Esophagus squamous epithelium (tissue), 5 donors: ENCODE data around the gene DHTKD1. TPM values are rescaled to one million over a fixed set of nuclear protein-coding genes. Genes with fewer than 3 reads are reported as not detected.
"Not testable (repeated sequence)": the region's sequence is repeated elsewhere in the genome, so short reads cannot be mapped to it uniquely, and the experiment has no call there.

Experiments
- DNase-seq: peaks from one replicate; lab custom pipeline; 2025; lab: John Stamatoyannopoulos, UW
- H3K27ac ChIP-seq, 4 donors: fragments of 200-600 bp; sonication (generic); one replicate each; pipeline ENCODE4 v1.5.1; 2016 to 2019; ENCODE audit warnings: mild to moderate bottlenecking in 1 of 4
- H3K27me3 ChIP-seq, 4 donors: fragments of 200-600 bp; sonication (generic); 1 replicate in 3 of 4; 2 replicates in 1 of 4; pipeline versions ENCODE4 v1.5.1 to v1.6.0; 2017 to 2021; ENCODE audit warnings: antibody characterized with exemption in 1 of 4
- H3K36me3 ChIP-seq, 3 donors: fragments of 200-600 bp; sonication (generic); one replicate each; pipeline ENCODE4 v1.5.1; 2016 to 2019
- H3K4me1 ChIP-seq, 3 donors: fragments of 200-600 bp; sonication (generic); one replicate each; pipeline ENCODE4 v1.5.1; 2017 to 2019
- H3K4me3 ChIP-seq, 4 donors: fragments of 200-600 bp; sonication (generic); 1 replicate in 3 of 4; 2 replicates in 1 of 4; pipeline ENCODE4 v1.5.1; 2016 to 2019; ENCODE audit warnings: mild to moderate bottlenecking in 2 of 4, moderate library complexity in 1 of 4
- H3K9me3 ChIP-seq, 3 donors: fragments of 200-600 bp; sonication (generic); one replicate each; pipeline ENCODE4 v1.5.1; 2016 to 2019
- CTCF ChIP-seq, 6 experiments: fragments of 450-650 bp in 4 of 6; fragments of 200-600 bp in 2 of 6; sonication (generic) in 2 of 6; IDR thresholded peaks; one replicate each; pipeline ENCODE4 v1.5.1; 2016 to 2019; ENCODE audit warnings: antibody characterized with exemption in 6 of 6, mild to moderate bottlenecking in 4 of 6, moderate library complexity in 4 of 6
- POLR2A ChIP-seq, 4 donors: fragments of 450-650 bp; IDR thresholded peaks; one replicate each; pipeline ENCODE4 v1.6.1; 2017; ENCODE audit warnings: antibody characterized with exemption in 4 of 4, mild to moderate bottlenecking in 4 of 4, moderate library complexity in 3 of 4
- WGBS, 2 donors: methylation state at CpG; one replicate each; pipeline ENCODE4 v1.1.5; 2018; 5-methylcytosine and 5-hydroxymethylcytosine counted together
- intact Hi-C: fragments of 100-400 bp; cut with DNase I; formaldehyde crosslinking; loops from one replicate; pipeline ENCODE4 v1.15.0; 2022
- total RNA-seq, 4 donors: library from RNA; depleted of rRNA; stranded (reverse); fragments of >200 nt; gene quantifications; one replicate each; pipeline ENCODE4 v1.1.0, GENCODE V29; 2016
- donor health status: DM: yes; HTN: yes; CAD: no.

DHTKD1 gene
- total RNA-seq, 4 donors from 2014 or later, result 10.2 to 24.9 (median 16.9) TPM

- DNase-seq, result no peak
- H3K36me3 ChIP-seq, result no peaks in the 10 kb centered on the region
- TF ChIP-seq POLR2A (IDR thresholded peaks at IDR 0.05), result no peak
- no peak for TF ChIP-seq CTCF (IDR thresholded peaks at IDR 0.05)
- no peak overlapping the region for H3K27ac ChIP-seq
- H3K9me3 ChIP-seq, result no peaks in the 10 kb centered on the region
- intact Hi-C loops, result no loop called here
- H3K4me1 ChIP-seq, result peaks cover 0 to 15% (median 0%) of the 10 kb centered on the region in 3 donors
- 40 to 100% methylated on average over 1 to 2 of the region's 3 CpGs for WGBS, 2 donors
- no peak overlapping the region for H3K4me3 ChIP-seq
- no peaks in the 10 kb centered on the region for H3K27me3 ChIP-seq
Measured at GRCh38 chr10:12063483-12063818, 5.3 kb upstream of the DHTKD1 start.

GRCh38 chr10:12067336-12067735 is 1.4 kb upstream of the DHTKD1 start:
- TF ChIP-seq CTCF (IDR thresholded peaks at IDR 0.05) (no peak), POLR2A (IDR thresholded peaks at IDR 0.05) (no peak)
- WGBS, 2 donors, result 51 to 75% methylated on average over 2 of the region's 2 CpGs
- no peaks in the 10 kb centered on the region for H3K27me3 ChIP-seq
- DNase-seq, result no peak
- no peak overlapping the region for H3K4me3 ChIP-seq
- peaks cover 4 to 39% (median 6%) of the 10 kb centered on the region in 3 donors for H3K4me1 ChIP-seq
- H3K27ac ChIP-seq, result no peak overlapping the region
- intact Hi-C loops, result no loop called here
- no peaks in the 10 kb centered on the region for H3K9me3 ChIP-seq
- no peaks in the 10 kb centered on the region for H3K36me3 ChIP-seq

- not testable (repeated sequence) for H3K9me3 ChIP-seq, H3K27ac ChIP-seq, H3K4me3 ChIP-seq, H3K27me3 ChIP-seq, DNase-seq, H3K36me3 ChIP-seq
- 86 to 89% methylated on average over 15 of the region's 15 CpGs for WGBS, 2 donors
- H3K4me1 ChIP-seq, result peaks cover 4 to 29% (median 6%) of the 10 kb centered on the region in 3 donors
- intact Hi-C loops, result loop anchor here (10.0 kb wide), 1 partner anchor 53 kb away; the partner anchor contains the start of gene SEC61A2
Measured at GRCh38 chr10:12071441-12071840, 2.7 kb downstream of the DHTKD1 start.

- Histone ChIP-seq H3K4me1 (peaks cover 4 to 24% (median 6%) of the 10 kb centered on the region in 3 donors), H3K36me3 (peaks cover 0 to 12% (median 0%) of the 10 kb centered on the region in 3 donors), H3K27me3 (no peaks in the 10 kb centered on the region), H3K9me3 (no peaks in the 10 kb centered on the region), H3K27ac (no peak overlapping the region), H3K4me3 (no peak overlapping the region)
- DNase-seq, result no peak
- 63 to 89% methylated on average over 4 of the region's 4 CpGs for WGBS, 2 donors
- intact Hi-C loops, result loop anchor here (10.0 kb wide), 1 partner anchor 51 kb away; the partner anchor contains the start of gene SEC61A2
- TF ChIP-seq CTCF (IDR thresholded peaks at IDR 0.05) (no peak), POLR2A (IDR thresholded peaks at IDR 0.05) (no peak)
Measured at GRCh38 chr10:12073526-12073925, 4.8 kb downstream of the DHTKD1 start.

GRCh38 chr10:12077580-12078180 is 8.9 kb downstream of the DHTKD1 start:
- intact Hi-C loops, result loop anchor here (10.0 kb wide), 1 partner anchor 47 kb away; the partner anchor contains the start of gene SEC61A2
- DNase-seq, result no peak
- no peak for TF ChIP-seq CTCF (IDR thresholded peaks at IDR 0.05)
- no peak for TF ChIP-seq POLR2A (IDR thresholded peaks at IDR 0.05)
- H3K4me3 ChIP-seq, result no peak overlapping the region
- peaks cover 0 to 26% (median 0%) of the 10 kb centered on the region in 3 donors for H3K36me3 ChIP-seq
- 63 to 73% methylated on average over 9 of the region's 9 CpGs for WGBS, 2 donors
- no peaks in the 10 kb centered on the region for H3K4me1 ChIP-seq
- no peak overlapping the region for H3K27ac ChIP-seq
- no peaks in the 10 kb centered on the region for H3K9me3 ChIP-seq
- H3K27me3 ChIP-seq, result no peaks in the 10 kb centered on the region
